Measurements from ENCODE around the gene BPHL. TPM values are rescaled to one million over a fixed set of nuclear protein-coding genes. Genes with fewer than 3 reads are reported as not detected.

Gene BPHL
- total and polyA plus RNA-seq, 10 of the 15 experiments (the other 5 are each of a cell fraction or from before 2014, with no cell fraction given): 8.0 to 17.8 (median 12.4) TPM

GRCh38 chr6:3073382-3073781, 45.1 kb upstream of the BPHL start:
- Histone ChIP-seq H3K4me3 (no peak overlapping the region), H3K4me2 (ENCODE audit: control insufficient read depth, insufficient read depth) (no peak overlapping the region), H3K27me3 (replicated peaks in 1 of 2; ENCODE audit: control insufficient read depth in 2 of 2, insufficient read depth in 2 of 2, low read length in 1 of 2) (no peaks in the 10 kb centered on the region), H3K4me1 (ENCODE audit: control insufficient read depth, insufficient read depth, low read length) (peaks cover 4% of the 10 kb centered on the region; the same call in 1 of the 2 replicates), H3K27ac (ENCODE audit: control insufficient read depth, insufficient read depth) (no peak overlapping the region), H3K9ac (ENCODE audit: control insufficient read depth, insufficient read depth, low read length) (no peak overlapping the region), H3K79me2 (ENCODE audit: control insufficient read depth, insufficient read depth, low read length) (peaks cover 14% of the 10 kb centered on the region), H3K9me3 (replicated peaks; ENCODE audit: control insufficient read depth, insufficient read depth, low read length) (no peaks in the 10 kb centered on the region; the same call in 2 of the 3 replicates), H2AFZ (ENCODE audit: control insufficient read depth, low read depth, low read length) (no peak overlapping the region), H4K20me1 (ENCODE audit: control insufficient read depth, insufficient read depth) (no peaks in the 10 kb centered on the region), H3K36me3 (ENCODE audit: control insufficient read depth in 2 of 2, insufficient read depth in 2 of 2, low read length in 1 of 2) (peaks cover 0 to 10% of the 10 kb centered on the region in 2 experiments; a peak in 3 of 4 replicates)
- ATAC-seq (no peak), FAIRE-seq (no peak), DNase-seq (ENCODE audit: low read depth, low spot score) (no peak)
- TF ChIP-seq RAD21 (IDR thresholded peaks at IDR 0.05; ENCODE audit: insufficient read depth, low read depth, low read length) (no peak), ZNF592 (IDR thresholded peaks at IDR 0.05) (no peak), ZNF274 (IDR thresholded peaks at IDR 0.05; ENCODE audit: insufficient read depth, insufficient read length) (no peak), STAT3 (IDR thresholded peaks at IDR 0.05; ENCODE audit: low read depth, low read length) (no peak), NRF1 (conservative IDR thresholded peaks at IDR 0.05; ENCODE audit: low read depth, low read length) (no peak), SUPT20H (IDR thresholded peaks at IDR 0.05; ENCODE audit: borderline replicate concordance, control insufficient read depth, low read depth, low read length) (no peak)
- TF ChIP-seq, protein P1, sequence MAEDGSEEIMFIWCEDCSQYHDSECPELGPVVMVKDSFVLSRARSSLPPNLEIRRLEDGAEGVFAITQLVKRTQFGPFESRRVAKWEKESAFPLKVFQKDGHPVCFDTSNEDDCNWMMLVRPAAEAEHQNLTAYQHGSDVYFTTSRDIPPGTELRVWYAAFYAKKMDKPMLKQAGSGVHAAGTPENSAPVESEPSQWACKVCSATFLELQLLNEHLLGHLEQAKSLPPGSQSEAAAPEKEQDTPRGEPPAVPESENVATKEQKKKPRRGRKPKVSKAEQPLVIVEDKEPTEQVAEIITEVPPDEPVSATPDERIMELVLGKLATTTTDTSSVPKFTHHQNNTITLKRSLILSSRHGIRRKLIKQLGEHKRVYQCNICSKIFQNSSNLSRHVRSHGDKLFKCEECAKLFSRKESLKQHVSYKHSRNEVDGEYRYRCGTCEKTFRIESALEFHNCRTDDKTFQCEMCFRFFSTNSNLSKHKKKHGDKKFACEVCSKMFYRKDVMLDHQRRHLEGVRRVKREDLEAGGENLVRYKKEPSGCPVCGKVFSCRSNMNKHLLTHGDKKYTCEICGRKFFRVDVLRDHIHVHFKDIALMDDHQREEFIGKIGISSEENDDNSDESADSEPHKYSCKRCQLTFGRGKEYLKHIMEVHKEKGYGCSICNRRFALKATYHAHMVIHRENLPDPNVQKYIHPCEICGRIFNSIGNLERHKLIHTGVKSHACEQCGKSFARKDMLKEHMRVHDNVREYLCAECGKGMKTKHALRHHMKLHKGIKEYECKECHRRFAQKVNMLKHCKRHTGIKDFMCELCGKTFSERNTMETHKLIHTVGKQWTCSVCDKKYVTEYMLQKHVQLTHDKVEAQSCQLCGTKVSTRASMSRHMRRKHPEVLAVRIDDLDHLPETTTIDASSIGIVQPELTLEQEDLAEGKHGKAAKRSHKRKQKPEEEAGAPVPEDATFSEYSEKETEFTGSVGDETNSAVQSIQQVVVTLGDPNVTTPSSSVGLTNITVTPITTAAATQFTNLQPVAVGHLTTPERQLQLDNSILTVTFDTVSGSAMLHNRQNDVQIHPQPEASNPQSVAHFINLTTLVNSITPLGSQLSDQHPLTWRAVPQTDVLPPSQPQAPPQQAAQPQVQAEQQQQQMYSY (CRISPR knock-in tag; IDR thresholded peaks at IDR 0.05): no peak
- no TSS peak for BruUV-seq (replicated peaks)
- intact Hi-C loops (cut with micrococcal nuclease; ENCODE audit: unreplicated experiment): no loop called here
- ChIA-PET SMC1A (ENCODE audit: uncharacterized antibody, unreplicated experiment) (interaction anchor here (1.0 kb wide), 1 partner anchor 136 kb away, joined by 3 read pairs; no protein-coding TSS in a partner anchor), POLR2A (interaction anchor here (0.5 to 1.4 kb wide), 3 partner anchors 84 to 1694 kb away, joined by 3 to 8 read pairs (median 5); no protein-coding TSS in a partner anchor), CTCF (no interaction called here), RAD21 (ENCODE audit: unreplicated experiment) (no interaction called here)
- in situ Hi-C loops (cut with MboI): no loop called here
- over 99% methylated on average over 11 of the region's 11 CpGs for WGBS (ENCODE audit: insufficient coverage, insufficient replicate concordance, low lambda C conversion rate, missing lambda C conversion rate)
